ENCODE measurements around the gene PPOX.

PPOX gene

DNA sequence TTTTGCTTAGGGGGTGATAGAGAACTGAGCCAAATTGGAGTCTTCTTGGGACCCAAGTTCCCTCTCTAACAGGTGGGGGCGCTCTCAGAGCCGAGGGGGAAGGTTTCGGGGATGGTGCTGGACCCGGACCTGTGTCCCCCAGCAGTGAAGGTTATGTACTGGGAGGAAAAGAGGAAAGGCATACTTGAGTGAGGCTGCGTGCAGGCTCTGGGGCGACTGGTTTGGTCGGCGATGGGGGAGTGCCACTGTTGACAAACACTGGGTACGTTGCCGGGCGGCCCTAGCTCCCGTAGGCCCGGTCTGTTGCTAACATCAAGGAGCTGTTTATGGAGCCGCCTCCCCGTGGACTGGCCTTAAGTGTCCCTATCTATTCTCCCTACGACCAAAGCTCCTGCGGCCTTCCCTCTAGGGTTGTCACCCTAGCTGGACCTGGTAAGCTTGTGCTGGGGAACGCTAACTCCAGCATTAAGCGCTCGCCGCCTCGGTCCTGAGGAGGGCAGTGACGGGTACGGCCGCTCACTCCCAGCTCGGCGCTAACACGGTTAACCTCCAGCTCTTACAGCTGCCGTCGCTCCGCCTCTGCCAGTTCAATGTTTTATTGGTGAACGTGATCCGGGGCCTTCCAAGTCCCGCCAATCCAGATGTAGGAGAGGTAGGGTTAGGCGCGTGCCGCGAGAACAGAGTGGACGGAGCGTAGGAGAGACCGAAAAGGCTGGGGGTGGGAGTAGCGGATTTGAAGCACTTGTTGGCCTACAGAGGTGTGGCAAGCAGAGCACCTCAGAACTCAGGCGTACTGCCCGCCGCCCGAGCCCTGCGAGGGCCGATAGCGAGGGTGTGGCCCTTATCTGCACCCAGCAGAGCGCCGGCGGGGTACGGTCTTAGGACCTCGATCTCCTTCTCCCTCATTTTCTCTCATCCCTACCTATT is at the start of gene PPOX:
Gene PPOX (plus strand): TSS at position 685 of the 927 bp plus-strand sequence. CDS start 422 bp downstream, outside the sequence.
- DNase-seq, result peak; percentile 94

GRCh38 chr1:161117759-161118581 is 48.3 kb upstream of the PPOX start, which contains the start of the genes NIT1 and PFDN2:
Gene NIT1, plus strand, starts transcription at chr1:161118105. Its CDS starts 72 bp downstream, at chr1:161118177.
Gene PFDN2, minus strand, starts transcription at chr1:161118037. Its CDS starts 11 bp downstream, at chr1:161118026.
- DNase-seq, result peak; percentile 77

- DNase-seq, result no peak
Measured at GRCh38 chr1:161119092-161119903, 46.9 kb upstream of the PPOX start.

- no peak for DNase-seq
Measured at GRCh38 chr1:161121042-161121650, 45.1 kb upstream of the PPOX start.

GRCh38 chr1:161121834-161122233 is 44.4 kb upstream of the PPOX start:
- DNase-seq, result no peak

- no peak for DNase-seq
Measured at GRCh38 chr1:161122967-161123366, 43.3 kb upstream of the PPOX start.

- no peak for DNase-seq
Measured at GRCh38 chr1:161127649-161128048, 38.6 kb upstream of the PPOX start.

DNA sequence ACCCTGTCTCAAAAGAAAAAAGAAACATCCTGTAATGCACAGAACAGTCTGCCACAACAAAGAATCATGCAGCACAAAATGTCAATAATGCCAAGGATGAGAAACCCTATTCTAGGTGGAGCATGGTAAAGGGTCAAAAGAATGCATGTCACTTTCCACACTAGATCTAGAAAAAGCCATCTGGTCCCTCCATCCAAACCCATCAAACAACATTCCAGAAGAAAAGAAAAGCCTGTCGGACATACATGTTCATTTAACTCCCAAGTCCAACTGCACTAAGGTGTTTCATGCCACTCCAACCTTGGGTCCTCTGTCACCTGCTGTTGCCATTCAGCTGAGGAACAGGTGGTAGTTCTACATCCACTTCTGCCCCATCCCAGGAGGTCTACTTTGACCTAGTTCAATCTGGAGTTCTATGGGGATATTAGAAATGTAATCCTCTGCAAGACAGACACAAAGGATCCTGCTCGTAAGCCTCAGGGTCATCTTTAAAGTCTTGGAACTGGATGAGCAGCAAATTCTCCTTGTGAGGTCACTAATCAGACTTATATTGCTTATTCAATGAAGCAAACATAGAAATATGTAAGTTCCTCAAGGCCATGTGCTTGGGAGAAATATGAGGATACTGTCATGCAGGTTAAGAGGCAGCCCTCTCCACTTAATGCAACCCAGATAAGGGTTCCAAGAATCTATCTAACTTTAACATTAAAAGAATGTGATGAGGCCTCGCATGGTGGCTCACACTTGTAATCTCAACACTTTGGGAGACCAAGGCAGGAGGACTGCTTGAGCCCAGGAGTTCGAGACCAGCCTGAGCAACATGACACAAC is 37.4 kb upstream of the PPOX start:
- no peak for DNase-seq

DNA sequence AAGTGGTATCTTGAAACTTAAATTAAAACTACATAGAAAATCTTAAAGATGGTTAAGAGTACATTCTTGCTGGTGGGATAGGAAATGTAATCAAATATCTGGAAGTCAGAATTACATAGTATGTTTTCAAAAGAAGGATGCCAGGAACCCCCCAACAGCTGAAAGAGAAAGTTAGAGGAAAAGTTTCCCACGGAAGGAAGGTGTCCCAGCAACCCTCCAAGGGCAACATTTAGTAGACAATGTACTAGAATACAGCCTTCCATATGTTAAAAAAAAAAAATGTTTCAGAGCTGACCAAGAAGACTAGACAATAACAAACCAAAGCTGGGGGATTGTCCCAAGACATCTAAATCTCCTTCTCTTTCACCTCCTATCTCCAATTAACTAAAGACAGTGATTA is 36.0 kb upstream of the PPOX start:
- DNase-seq, result no peak

- no peak for DNase-seq
Measured at GRCh38 chr1:161131523-161132409, 34.5 kb upstream of the PPOX start.

- DNase-seq, result peak; percentile 90
Measured at GRCh38 chr1:161132410-161133219, 33.6 kb upstream of the PPOX start, which contains the start of gene DEDD. Gene DEDD, minus strand, starts transcription at chr1:161132667. Its CDS starts 8,205 bp downstream, at chr1:161124462.

DNA sequence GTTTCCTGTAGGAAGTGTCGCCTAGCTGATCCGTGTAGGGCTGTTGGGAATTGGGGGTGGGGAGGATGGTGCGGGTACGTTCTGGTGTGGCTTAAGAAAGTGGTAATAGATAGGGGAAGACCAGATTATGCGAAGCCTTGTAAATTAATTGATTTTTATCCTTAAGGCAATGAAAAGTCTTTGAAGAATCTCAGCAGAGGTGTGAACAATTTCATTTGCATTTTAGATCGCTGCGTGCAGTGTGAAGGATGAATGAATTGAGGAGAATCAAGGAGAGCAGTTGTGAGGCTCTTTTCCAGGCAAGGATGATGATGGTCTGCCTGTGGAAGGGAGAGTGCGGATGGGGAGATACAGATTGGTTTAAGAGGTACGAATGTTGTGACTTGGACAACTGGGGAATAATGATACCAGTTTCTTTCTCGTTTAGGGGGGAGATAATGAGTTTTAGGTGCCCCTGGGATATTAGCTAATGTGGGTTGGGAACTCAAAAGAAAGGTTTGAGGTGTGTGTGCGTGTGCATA is 32.9 kb upstream of the PPOX start:
- no peak for DNase-seq

DNA sequence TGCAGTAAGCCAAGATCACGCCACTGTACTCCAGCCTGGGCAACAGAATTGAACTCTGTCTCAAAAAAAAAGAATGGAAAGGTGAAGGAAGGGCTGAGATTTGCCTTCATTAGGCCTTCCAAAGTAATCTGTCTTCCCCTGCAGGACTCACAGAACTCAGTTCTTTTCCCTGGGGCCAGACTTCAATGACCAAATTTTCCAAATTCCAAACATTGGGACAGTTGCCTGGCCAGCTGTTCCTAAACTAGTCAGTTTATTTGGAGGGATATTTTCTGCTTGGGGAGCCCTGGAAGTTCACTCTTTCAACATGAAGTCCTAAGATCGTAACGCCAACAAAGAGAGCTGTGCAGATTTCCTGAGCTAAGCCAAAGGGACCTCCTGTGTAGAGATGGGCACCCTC is 28.3 kb upstream of the PPOX start:
- DNase-seq, result no peak

GRCh38 chr1:161138431-161138830 is 27.8 kb upstream of the PPOX start:
- no peak for DNase-seq

GRCh38 chr1:161139766-161140165 is 26.5 kb upstream of the PPOX start:
- DNase-seq, result peak; percentile 13

- DNase-seq, result no peak
Measured at GRCh38 chr1:161140755-161141400, 25.3 kb upstream of the PPOX start.

GRCh38 chr1:161145832-161146231 is 20.4 kb upstream of the PPOX start:
- DNase-seq, result no peak

- no peak for DNase-seq
Measured at GRCh38 chr1:161153176-161153575, 13.1 kb upstream of the PPOX start.

All from NCI-H2171 (cell line).